NCI-H345 (cell line): ENCODE data around the gene TMEM106C.
"Not testable (repeated sequence)": the region's sequence is repeated elsewhere in the genome, so short reads cannot be mapped to it uniquely, and the experiment has no call there.

Source experiments
- DNase-seq: peaks from one replicate; lab custom pipeline; 2025; lab: John Stamatoyannopoulos, UW

The TMEM106C gene

DNA sequence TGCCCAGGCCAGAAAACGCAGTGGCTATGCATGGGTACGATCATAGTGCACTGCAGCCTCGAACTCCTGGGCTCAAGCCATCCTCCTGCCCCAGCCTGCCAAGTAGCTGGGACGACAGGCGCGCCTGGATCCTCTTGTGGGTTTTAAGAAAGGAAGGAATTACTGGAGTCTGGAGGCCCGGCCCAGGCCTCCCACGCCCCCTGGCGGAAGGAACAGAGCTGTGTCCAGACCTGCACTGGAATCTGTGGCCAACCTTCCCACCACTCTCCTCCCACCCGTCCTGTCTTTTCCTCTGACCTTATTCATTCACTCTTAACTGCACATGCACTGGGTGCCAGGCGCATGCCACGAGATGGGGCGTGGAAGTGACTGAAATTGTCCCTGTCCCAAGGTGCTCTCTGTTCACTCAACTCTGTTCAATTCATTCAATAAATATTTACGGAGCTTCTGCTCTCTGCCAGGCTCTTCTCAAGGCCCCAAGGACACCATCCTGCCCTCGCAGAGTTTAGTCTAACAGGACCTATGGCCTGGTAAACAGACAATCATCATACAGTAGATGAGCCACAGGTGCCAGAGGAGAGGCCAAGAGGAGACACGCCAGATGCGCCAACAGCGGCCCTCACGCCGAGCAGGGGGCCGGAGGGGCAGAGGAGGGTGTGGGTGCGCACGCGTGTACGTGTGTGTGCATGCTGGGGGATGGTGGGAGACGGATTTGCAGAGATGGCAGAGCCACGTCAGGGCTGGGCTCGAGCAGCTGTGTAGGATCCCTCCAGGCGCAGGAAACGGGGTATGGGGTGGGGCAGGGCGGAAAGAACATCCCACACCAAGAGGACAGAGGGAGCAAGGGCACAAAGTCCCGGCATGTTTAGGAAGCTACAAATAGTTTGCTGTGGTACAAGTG, 13.7 kb upstream of the TMEM106C start:
- no peak for DNase-seq

DNA sequence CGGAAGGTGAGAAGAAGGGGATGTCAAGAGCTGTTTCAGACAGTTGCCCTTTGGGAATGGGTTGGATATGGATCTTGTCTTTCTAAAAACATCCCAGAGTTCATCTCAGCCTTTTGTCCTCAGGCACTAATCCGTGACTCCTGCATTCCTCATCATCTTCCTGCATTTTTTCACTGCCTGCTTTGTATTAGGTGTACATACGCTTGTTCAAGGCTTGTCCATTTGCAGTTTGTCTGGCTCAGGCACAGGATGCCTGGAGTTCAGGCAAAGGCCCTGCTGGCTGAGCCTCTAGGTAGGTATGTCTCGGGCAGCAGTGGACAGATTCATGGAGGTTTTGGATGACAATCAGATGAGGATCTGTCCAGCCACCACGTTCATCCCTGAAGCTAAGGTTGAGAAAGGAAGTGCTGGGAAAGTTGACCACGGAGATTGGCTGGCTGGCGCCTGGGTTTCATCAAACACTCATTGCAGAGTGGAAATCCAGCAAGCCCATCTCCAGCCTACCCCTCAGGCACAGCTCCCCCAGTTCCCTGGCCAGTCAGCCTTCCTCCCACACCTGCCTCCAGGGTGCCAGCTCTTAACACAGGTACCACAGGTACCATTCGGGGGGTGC, 12.4 kb upstream of the TMEM106C start:
- DNase-seq = no peak

DNA sequence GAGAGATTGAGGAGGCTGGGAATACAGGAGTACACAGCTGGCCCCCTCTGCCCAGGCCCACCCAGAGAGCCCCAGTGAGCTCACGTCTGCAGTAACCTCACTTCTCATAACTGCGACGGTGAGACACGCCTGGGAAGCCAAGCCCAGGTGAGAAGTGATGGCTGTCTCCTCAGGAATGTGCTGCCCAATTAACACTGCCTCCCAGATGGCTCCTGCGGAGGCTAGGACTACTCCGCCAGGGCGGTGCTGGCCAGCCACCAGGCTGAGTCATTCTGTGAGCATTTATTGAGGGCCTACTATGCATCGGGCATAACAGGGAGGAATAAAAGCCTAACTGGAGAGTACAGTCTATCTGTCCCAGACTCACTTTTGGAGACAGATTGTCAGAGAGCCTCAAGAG, 9.3 kb upstream of the TMEM106C start:
- no peak for DNase-seq

DNA sequence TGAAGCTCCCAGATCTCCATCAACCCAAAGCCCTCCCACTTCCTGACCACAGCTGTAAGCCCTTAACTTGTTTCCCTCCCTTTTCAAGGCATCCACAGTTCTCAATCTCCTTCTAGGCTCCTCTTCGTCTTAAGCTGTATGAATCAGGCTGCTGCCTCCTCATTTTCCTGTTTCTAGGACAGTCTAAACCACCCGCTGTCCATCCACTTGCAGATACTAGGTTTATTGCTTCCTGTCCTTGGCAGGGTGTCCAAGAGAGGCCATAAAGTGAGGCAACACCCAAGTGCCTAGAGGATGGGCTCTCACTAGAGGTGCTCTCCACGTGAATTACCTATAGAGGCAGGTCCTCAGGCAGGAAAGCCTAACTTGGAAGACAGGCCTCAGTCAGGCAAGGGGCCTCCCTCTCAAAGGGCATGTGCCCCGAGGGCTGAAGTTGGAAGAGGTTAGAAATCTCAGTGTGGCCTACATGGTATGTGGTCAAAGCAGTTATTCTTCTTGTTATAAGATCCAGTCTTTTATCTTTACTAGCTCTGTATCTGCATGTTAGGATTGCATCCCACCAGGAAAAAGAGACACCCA, 8.8 kb upstream of the TMEM106C start:
- no peak for DNase-seq

DNA sequence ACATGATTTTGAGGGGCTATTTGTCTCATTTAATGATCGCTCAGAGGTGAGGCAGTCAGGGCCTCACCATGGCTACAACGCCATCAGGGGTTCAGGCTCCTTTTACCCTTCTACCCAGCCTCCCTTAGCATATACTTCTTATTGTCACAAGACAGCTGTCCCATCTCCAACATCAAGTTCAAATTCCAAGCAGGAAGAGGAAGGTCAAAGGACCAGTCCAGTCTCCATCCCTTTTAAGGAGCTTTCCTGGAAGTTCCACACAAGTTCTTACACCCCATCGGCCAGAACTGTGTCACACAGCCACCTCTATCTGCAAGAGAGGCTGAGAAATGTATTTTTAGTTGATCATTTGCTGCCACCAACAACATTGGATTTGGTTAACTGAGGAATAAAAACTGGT, 8.3 kb upstream of the TMEM106C start:
- DNase-seq = no peak

DNA sequence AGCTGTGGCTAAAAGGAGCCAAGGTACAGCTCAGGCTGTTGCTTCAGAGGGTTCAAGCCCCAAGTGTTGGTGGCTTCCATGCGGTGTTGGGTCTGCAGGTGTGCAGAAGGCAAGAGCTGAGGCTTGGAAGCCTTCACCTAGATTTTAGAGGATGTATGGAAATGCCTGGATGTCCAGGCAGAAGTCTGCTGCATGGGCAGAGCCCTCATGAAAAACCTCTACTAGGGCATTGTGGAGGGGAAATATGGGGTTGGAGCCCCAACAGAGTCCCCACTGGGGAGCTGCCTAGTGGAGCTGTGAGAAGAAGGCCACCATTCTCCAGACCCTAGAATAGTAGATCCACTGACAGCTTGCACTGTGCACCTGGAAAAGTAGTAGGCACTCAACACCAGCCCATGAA, 5.7 kb upstream of the TMEM106C start:
- DNase-seq = not testable (repeated sequence)

DNA sequence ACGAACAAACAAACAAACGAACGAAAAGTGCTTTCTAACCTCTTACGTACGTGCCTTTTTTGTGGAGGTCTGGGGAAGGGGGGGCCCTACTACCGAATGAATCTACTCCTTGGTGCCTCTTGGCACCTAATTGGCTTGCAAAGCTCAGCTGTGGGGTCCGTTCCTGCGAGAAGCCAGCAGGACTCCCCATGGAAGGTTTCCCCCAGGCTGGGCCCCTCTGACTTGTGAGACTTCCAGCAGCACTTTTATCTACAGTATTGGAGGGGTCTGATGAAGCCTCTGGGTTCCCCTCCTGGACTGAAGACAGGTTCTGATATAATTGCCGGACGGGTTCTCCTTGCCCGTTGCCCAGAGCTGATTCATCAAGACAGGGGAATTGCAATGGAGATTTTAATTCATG, 1.2 kb upstream of the TMEM106C start:
- no peak for DNase-seq

DNA sequence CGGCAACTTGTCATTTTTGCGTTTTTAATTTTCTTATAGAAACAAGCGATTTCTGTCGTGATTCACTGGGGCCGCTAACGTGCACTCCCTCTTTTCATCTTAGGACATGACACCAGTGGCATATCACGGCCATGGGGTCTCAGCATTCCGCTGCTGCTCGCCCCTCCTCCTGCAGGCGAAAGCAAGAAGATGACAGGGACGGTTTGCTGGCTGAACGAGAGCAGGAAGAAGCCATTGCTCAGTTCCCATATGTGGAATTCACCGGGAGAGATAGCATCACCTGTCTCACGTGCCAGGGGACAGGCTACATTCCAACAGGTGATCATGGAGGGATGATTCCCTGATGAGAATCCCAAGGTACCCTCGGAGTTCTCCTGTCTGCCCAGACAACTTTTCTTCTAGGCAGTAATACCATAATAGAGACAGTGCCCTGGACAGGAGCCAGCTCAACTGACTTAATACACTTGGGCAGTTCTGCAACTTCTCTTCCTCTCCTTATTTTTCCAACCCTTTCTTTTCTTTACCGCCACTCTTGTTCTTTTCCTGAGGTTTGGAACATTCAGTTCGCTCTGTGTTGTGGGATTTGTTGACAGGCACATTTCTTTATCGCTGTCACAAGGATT, 821 bp downstream of the TMEM106C start:
- DNase-seq = no peak

DNA sequence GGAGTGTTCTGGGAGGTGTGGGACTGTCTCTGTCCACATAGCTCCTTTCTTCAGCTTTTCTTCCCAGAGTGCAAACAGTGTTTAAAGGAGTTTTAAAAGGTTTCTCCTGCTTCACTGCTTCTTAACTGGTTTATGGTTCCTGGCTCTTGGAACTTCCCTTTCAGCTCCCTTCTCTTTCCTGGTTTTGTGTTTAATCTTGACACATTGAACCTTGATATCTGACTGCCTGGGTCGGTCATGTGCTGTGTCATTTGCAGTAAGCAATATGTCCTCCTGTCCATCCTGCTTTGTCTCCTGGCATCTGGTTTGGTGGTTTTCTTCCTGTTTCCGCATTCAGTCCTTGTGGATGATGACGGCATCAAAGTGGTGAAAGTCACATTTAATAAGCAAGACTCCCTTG, 2.2 kb downstream of the TMEM106C start:
- DNase-seq = no peak

DNA sequence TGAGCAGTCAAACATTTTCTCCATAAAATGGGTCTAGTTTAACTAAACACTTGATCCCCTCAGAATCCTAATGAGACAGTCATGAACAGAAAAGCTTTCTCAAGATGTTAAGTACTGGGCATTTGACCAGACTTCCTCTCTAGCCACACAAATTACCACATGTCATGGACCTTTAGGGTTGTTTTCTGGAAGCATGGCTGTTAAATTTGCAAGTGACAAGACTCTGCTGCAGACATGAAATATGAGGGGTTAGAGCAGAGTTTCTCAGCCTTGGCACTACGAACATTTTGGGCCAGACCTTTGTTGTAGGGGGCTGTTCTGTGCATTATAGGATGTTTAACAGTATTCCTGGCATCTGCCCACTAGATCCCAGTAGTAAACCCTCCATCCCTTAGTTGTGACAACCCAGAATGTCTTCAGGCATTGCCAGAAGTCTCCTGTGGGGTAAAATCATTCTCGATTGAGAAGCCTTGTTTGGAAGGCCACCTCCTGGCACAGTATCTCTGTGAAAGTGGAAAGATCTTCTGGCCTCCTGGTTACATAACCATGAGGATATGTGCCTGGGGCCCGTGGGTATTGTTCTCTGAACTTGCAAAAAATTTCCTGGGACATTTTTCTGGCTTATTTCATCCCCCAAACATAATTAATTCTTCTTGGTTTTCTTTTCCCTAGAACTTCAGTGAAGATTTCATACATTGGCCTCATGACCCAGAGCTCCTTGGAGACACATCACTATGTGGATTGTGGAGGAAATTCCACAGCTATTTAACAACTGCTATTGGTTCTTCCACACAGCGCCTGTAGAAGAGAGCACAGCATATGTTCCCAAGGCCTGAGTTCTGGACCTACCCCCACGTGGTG, 4.3 kb downstream of the TMEM106C start:
- no peak for DNase-seq

DNA sequence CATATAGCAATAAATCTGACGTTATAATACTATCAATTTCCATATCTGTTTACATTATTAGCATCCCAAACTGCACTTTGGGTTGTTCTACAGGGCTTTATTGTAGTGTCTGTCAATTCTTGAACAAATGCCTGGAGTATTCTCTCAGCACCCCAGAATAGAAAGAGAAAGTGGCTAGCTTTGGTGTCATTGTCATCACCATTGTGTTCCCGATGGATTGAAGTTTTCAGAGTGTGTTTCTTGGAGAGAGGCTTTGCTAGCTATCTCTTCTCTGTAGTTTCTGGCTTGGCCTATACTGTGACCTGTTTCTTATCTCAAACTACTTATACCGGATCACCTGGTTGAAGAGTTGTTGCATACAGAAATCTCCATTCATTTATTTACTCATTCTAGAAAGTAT, 6.4 kb downstream of the TMEM106C start:
- no peak for DNase-seq

DNA sequence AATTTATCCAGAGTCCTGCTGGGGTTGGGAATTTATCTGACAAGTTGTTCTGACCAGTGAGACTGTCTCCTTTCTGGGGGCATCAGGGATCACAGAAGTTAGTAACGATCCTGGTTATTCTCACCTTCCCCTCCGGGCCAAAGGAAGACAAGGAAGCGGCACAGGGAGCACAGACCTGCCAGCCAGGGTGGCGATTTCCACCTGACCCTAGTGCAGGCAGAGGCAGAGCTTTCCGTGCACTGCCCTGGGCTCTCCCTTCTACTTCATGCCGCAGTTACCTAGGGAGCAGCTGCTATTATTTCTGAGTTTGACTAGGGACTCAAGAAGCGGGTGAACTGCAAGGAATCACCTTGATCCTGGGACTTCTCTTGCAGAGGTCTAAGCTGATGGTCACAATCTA, 7.4 kb downstream of the TMEM106C start:
- DNase-seq = no peak

DNA sequence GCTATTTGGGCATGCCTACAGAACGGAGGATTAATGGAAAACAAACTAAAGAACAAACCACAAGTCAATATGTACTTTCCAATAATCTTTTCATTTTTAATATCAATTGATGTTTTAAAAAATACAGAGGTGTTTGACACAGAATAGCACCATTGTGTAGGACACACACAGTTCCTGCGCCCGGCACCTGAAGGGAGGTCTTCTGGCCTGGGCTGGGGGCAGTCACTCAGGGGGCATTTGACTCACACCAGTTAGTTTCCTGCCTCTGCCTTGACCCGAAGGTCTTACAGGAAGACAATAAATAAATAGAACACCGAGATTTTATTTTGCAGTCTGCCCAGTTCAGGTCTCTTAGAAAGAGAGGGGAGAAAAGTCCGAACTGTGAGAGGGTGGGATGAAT, 9.5 kb downstream of the TMEM106C start:
- no peak for DNase-seq

DNA sequence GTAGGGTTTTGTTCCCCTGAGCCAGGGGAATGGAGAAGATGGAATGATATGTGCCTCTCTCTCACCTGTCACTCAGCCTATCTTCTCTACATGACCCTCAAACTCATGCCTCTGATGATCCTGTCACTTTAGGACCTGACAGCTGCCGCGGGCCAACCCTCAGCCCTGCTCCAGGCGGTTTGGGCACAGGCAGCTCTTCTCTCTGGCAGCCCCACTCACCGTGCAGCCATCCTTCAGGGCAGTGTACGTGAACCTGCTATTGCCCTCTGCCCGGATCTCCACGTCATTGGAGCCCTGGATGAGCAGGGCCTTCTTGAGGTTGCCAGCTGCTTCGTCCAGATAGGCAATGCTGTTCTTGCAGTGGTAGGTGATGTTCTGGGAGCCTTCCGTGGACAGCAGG, 10.5 kb downstream of the TMEM106C start:
- DNase-seq = no peak

DNA sequence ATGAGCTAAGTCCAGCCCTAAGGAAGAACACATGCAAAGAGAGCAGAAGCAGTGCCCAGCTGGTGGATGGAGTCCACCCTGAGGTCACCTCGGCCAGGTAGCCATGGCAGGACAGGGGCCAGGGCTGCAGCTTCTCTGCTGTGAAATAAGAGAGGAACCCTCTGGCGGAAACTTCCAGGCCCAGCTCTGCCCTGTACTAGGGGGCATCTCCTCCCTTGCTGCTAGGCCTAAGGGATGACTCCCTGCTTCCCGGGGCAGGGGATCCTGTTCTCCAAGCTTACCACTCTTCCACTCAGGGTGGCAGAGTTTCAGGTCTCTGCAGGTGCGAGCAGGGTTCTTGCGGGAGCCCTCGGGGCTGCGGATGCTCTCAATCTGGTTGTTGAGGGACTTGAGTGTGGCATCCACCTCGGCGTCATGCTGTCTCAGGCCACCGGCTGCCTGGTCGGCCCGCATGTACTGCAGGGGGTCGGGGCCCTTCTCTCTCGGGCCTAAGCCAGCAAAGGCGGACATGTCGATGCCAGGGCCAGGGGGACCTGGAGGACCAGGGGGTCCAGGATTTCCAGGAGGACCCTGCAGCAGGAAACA, 11.7 kb downstream of the TMEM106C start:
- DNase-seq = no peak

DNA sequence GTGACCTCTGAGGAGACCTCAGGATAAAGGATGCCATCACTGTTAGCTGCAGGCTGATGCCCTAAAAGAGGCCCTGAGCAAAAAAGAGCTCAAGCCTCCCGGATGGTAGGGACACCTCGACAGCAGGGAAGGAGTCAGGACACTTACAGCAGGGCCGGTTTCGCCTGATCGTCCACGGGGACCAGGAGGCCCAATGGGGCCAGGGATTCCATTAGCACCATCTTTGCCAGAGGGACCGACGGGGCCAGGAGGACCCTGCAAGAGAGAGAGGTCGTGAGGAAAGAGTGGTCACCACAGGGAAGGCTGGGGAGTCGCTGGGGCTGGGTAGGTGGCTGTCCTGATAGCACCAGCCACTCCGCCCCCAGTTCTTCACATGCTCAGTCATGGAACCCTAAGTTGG, 12.4 kb downstream of the TMEM106C start:
- DNase-seq = no peak

DNA sequence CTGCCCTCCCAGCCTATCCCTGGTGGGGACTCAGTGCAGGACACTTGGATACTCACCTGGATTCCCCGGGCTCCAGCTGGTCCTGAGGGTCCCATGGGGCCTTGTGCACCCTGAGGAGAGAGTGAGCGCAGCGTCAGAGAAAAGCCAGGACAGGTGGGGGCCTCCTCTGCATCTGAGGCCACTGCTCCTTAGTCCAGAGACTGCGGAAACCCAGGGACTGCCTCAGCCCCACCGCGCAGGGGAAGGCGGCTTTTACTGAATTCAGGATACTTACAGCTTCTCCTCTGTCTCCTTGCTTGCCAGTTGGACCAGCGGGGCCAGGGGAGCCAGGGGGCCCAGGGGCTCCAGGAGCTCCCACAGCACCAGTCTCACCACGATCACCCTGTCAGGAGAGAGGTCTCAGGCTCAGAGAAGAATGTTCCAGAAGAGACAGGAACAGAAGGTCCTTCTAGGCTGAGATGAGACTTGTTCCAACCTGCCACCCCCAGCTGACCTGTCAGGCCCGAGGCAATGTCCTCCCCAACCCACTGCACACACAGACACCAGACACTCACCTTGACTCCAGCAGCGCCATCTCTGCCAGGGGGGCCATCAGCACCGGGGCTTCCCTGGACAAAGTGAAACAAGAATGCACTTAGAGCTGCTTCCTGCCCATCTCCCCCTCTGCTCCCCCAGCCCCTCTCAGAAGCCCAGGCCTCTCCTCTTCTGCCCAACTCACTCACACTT, 13.8 kb downstream of the TMEM106C start:
- DNase-seq = no peak

DNA sequence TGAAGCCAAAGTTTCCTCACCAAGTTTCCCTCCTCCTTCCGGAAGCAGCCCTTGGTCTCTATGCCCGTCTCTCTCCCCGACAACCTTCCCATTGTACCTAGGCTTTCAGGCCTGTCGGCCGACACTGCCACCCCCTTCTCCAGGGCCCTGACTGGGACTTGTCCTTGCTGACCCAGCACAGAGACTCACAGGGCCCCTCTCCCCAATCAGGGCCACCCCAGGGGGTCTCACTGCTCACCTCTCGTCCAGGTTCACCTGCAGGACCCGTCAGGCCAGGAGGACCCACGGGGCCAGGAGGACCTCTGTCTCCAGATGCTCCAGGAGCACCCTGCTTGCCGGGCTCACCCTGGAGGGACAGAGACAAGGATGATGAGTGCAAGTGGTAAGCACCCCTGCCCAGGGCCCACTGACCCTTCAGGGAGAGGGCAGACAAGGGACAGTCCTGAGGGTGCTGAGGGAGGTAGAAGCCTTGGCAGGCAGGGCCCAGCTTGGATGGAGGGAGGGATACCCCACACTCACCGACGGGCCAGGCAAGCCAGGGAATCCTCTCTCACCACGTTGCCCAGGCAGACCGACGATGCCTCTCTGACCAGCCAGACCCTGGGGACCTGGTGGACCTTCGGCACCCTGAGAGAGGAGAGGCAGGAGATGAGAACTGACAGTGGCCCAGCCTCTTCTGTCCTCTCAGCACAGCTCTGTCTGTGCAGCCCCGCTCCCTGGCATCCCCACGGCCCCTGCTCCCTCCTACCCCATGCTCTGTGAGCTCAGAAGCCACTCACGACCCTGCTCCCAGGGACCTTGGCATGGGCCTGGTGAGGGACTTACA, 14.6 kb downstream of the TMEM106C start:
- DNase-seq = no peak

DNA sequence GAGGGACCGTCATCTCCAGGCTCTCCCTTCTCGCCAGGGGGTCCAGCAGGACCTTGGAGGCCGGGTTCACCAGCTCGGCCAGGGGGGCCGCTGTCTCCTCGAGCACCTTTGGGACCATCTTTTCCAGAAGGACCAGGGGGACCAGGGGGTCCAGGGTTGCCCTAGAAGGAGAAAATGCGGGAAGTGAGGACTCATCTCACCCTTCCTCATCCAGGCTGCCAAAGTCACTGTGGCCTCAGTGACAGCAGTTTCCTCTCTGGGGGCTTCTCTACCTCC, 15.1 kb downstream of the TMEM106C start:
- DNase-seq = no peak

DNA sequence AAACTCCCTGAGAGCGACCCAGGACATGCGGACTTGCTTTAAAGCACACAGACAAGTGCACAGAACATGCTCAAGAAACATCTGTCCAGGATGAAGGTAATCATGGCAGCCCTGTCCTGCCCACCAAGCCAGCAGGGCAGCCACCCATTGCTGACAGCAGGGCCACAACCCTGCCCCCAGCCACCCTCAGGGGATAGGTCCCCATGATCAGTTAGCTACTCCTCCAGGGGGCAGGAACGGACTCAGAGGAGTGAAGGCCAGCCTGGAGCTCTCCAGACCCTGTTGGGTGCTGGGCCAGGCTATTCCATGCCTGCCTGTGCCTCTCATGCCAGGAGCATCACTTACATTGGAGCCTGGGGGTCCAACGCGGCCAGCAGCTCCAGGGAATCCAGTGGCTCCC, 15.8 kb downstream of the TMEM106C start:
- no peak for DNase-seq
